Neuronal stem cell (in vitro differentiated cells): Measurements from ENCODE around the gene HOXA6.
A peak's percentile ranks its signal among the peaks of the same experiment; 100 is the strongest.

Experiments used
- DNase-seq: peaks from one replicate; pipeline ENCODE4 v3.0.0-alpha.2; 2013; ENCODE audit warnings: low spot score
- H2AFZ ChIP-seq: one replicate; pipeline ENCODE4 v1.6.1; 2013; ENCODE audit warnings: mild to moderate bottlenecking, low read length, inconsistent platforms
- H2AK5ac ChIP-seq: 2 replicates; pipeline ENCODE4 v1.6.1; 2013; ENCODE audit warnings: low read depth, mild to moderate bottlenecking, inconsistent platforms, low read length, moderate library complexity, mixed read lengths
- H2BK120ac ChIP-seq: 2 replicates; pipeline ENCODE4 v1.6.1; 2013; ENCODE audit warnings: low read depth, mild to moderate bottlenecking, inconsistent platforms, low read length, moderate library complexity, mixed read lengths
- H2BK12ac ChIP-seq: one replicate; pipeline ENCODE4 v1.6.1; 2013; ENCODE audit warnings: low read length, inconsistent platforms
- H2BK15ac ChIP-seq: 2 replicates; pipeline ENCODE4 v1.6.1; 2013; ENCODE audit warnings: mild to moderate bottlenecking, low read length, inconsistent platforms, mixed read lengths
- H2BK5ac ChIP-seq: one replicate; pipeline ENCODE4 v1.6.1; 2013; ENCODE audit warnings: inconsistent platforms, mild to moderate bottlenecking, low read length, moderate library complexity
- H3K14ac ChIP-seq: one replicate; pipeline ENCODE4 v1.6.1; 2013; ENCODE audit warnings: low read length, inconsistent platforms
- H3K18ac ChIP-seq: 2 replicates; pipeline ENCODE4 v1.6.1; 2013; ENCODE audit warnings: low read length, inconsistent platforms
- H3K23ac ChIP-seq: 2 replicates; pipeline ENCODE4 v1.6.1; 2013; ENCODE audit warnings: low read depth, mild to moderate bottlenecking, mixed read lengths, low read length, inconsistent platforms; ENCODE audit not compliant: poor library complexity
- H3K27ac ChIP-seq: replicated peaks from 3 replicates; pipeline ENCODE4 v1.5.1; 2013; ENCODE audit warnings: low read length, inconsistent platforms
- H3K27me3 ChIP-seq, 3 experiments: 2 replicates each; pipeline ENCODE4 v1.6.1; 2013; ENCODE audit warnings: low read length in 3 of 3, mild to moderate bottlenecking in 2 of 3, inconsistent platforms in 1 of 3, low read depth in 1 of 3, mixed read lengths in 1 of 3, moderate library complexity in 1 of 3; ENCODE audit not compliant: control insufficient read depth in 3 of 3, insufficient read depth in 3 of 3
- H3K36me3 ChIP-seq, 2 donors: replicated peaks in 1 of 2; 2 replicates each; pipeline ENCODE4 v1.6.1; 2013; ENCODE audit warnings: low read length in 2 of 2; ENCODE audit not compliant: control insufficient read depth in 2 of 2, insufficient read depth in 2 of 2
- H3K4ac ChIP-seq: 2 replicates; pipeline ENCODE4 v1.6.1; 2013; ENCODE audit warnings: inconsistent platforms, mild to moderate bottlenecking, low read length, moderate library complexity
- H3K4me1 ChIP-seq, 2 donors: 1 replicate in 1 of 2; 2 replicates in 1 of 2; pipeline ENCODE4 v1.6.1; 2013; ENCODE audit warnings: low read length in 2 of 2, low read depth in 1 of 2; ENCODE audit not compliant: control insufficient read depth in 2 of 2, insufficient read depth in 1 of 2
- H3K4me2 ChIP-seq: one replicate; pipeline ENCODE4 v1.6.1; 2013; ENCODE audit warnings: mild to moderate bottlenecking, low read length, inconsistent platforms; ENCODE audit not compliant: insufficient read depth, poor library complexity, severe bottlenecking
- H3K4me3 ChIP-seq, 2 donors: 2 replicates each; pipeline ENCODE4 v1.5.1; 2013; ENCODE audit warnings: low read length in 2 of 2, mild to moderate bottlenecking in 2 of 2, inconsistent platforms in 1 of 2, moderate library complexity in 1 of 2
- H3K79me1 ChIP-seq: one replicate; pipeline ENCODE4 v1.6.1; 2013; ENCODE audit warnings: low read depth, mild to moderate bottlenecking, inconsistent platforms, low read length, moderate library complexity
- H3K9ac ChIP-seq: one replicate; pipeline ENCODE4 v1.6.1; 2013; ENCODE audit warnings: mild to moderate bottlenecking, low read depth, low read length, inconsistent platforms; ENCODE audit not compliant: poor library complexity
- H3K9me3 ChIP-seq, 2 donors: replicated peaks in 1 of 2; 2 replicates each; pipeline versions ENCODE3 to v1.6.1; 2013; ENCODE audit warnings: low read length in 2 of 2, mild to moderate bottlenecking in 2 of 2, inconsistent platforms in 1 of 2, low read depth in 1 of 2, mixed read lengths in 1 of 2, moderate library complexity in 1 of 2; ENCODE audit not compliant: control insufficient read depth in 2 of 2, insufficient read depth in 1 of 2
- H4K8ac ChIP-seq: one replicate; pipeline ENCODE4 v1.6.1; 2013; ENCODE audit warnings: low read depth, mild to moderate bottlenecking, inconsistent platforms, low read length, moderate library complexity
- H4K91ac ChIP-seq: one replicate; pipeline ENCODE4 v1.6.1; 2013; ENCODE audit warnings: low read length, low read depth, mild to moderate bottlenecking, inconsistent platforms; ENCODE audit not compliant: poor library complexity
- WGBS, 2 donors: extraction: QIAGEN DNeasy Blood & Tissue Kit; methylation state at CpG; one replicate each; pipeline ENCODE4 v1.1.7; 2013; ENCODE audit warnings: missing lambda C conversion rate in 2 of 2, mixed read lengths in 1 of 2; ENCODE audit not compliant: insufficient read length in 2 of 2, insufficient replicate concordance in 1 of 2; ENCODE audit errors: extremely low coverage in 2 of 2; 5-methylcytosine and 5-hydroxymethylcytosine counted together

The HOXA6 gene

DNA sequence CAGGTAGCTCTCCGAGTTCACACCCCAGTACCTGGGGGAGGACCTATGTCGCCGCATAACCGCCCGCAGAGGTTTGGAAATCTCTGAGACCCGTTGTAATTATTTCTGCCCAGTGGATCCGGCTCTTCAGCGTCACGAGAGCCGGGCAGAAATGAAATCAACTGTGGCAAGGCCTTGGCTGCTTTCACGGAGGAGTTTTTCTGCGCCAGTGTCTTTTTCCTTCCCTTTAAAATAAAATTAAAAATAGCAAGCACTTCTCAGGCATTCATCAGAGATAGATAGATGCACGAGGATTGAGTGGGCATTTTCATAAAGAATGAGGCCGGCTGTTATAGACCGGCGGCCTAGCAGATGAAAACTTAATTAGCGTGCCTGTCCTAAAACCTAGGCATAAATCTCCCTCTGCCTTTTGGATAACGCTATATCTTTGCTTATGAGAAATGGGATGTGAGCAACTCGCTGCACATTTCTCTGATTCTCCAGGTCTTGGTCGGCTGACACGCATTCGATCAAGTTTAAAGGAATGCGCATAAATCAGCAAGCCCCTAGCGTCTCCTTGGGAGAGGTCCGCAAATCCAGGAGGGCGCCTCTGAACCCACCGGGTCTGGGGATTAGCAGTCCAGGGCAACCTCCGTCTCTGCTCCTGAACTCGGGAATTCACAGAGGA lies 45.9 kb upstream of the HOXA6 start:
- H3K9me3 ChIP-seq = peaks cover 2% of the 10 kb centered on the region in 2 donors
- H2BK120ac ChIP-seq = no peak overlapping the region
- no peak overlapping the region for H2BK15ac ChIP-seq
- H3K36me3 ChIP-seq = no peaks in the 10 kb centered on the region
- H2BK12ac ChIP-seq = no peak overlapping the region
- no peak overlapping the region for H4K8ac ChIP-seq
- no peak overlapping the region for H2BK5ac ChIP-seq
- no peaks in the 10 kb centered on the region for H3K79me1 ChIP-seq
- H3K18ac ChIP-seq = no peak overlapping the region
- H3K27me3 ChIP-seq = peaks cover 56 to 100% (median 84%) of the 10 kb centered on the region in 3 experiments
- WGBS, 2 donors = no CpG with 5 or more reads among the region's 29 CpGs
- no peak overlapping the region for H3K4me2 ChIP-seq
- H3K23ac ChIP-seq = no peak overlapping the region
- H2AK5ac ChIP-seq = no peak overlapping the region
- H3K4me3 ChIP-seq = no peak overlapping the region
- H4K91ac ChIP-seq = no peak overlapping the region
- H3K14ac ChIP-seq = no peak overlapping the region
- no peak overlapping the region for H3K9ac ChIP-seq
- H3K4ac ChIP-seq = no peak overlapping the region
- peak overlapping the region; percentile 61 for H2AFZ ChIP-seq
- no peak for DNase-seq
- H3K4me1 ChIP-seq = no peaks in the 10 kb centered on the region
- no peak overlapping the region for H3K27ac ChIP-seq

DNA sequence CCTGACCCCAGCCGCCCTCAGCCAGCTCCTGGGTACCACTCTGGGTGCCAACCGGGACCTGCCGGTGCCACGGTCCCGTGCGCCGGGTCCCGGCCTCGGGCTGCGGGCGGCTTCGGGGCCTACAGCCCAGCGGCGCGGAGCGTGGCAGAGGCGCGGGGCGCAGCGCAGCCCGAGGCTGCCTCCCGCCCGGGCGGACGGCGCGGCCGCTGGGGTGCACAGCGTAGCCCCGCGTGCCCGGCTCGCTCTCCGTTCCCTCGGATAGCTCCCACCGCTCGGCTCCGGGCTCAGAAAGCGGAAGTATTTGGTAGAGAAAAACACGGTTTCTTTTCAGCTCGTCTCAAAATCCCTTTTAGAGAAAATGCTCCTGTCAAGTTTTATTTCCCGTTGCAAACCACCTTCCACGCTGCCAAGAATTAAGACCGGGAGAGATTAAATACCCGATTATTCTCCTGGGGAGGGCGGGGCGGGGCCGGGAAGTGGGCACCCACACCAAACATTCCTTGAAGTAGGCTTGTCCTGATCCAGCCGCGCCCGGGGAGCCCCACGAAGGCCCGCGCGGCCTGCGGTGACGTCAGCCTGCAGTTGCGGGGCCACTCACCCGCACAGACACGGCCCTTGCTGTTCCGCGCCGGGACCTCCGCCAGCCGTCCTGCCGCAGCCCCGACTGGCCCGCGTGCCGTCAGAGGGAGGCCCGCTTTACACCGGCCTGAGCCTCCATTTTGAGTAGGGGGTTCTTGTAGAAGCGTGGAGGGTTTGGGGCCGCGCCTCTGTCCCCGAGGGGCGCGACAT lies 45.2 kb upstream of the HOXA6 start:
- Histone ChIP-seq H4K91ac (no peak overlapping the region), H3K9me3 (peaks cover 2% of the 10 kb centered on the region in 2 donors), H3K14ac (no peak overlapping the region), H2BK12ac (no peak overlapping the region), H4K8ac (no peak overlapping the region), H2AFZ (peak overlapping the region; percentile 83), H3K4me1 (no peaks in the 10 kb centered on the region), H2BK120ac (no peak overlapping the region), H3K18ac (no peak overlapping the region), H3K27me3 (peaks cover 57 to 100% (median 84%) of the 10 kb centered on the region in 3 experiments), H3K27ac (no peak overlapping the region), H3K4ac (no peak overlapping the region), H2BK5ac (no peak overlapping the region), H3K79me1 (no peaks in the 10 kb centered on the region), H3K23ac (peak overlapping the region; percentile 77), H2BK15ac (no peak overlapping the region), H3K4me3 (no peak overlapping the region), H3K9ac (no peak overlapping the region), H3K36me3 (no peaks in the 10 kb centered on the region), H3K4me2 (no peak overlapping the region), H2AK5ac (no peak overlapping the region)
- no peak for DNase-seq
- WGBS, 2 donors = no CpG with 5 or more reads among the region's 78 CpGs

GRCh38 chr7:27191833-27192545 lies 44.4 kb upstream of the HOXA6 start:
- Histone ChIP-seq H4K91ac (no peak overlapping the region), H3K23ac (peak overlapping the region; percentile 77), H3K9me3 (peaks cover 2% of the 10 kb centered on the region in 2 donors), H3K4me3 (peak overlapping the region in 1 of 2 donors; percentile 37), H3K27ac (no peak overlapping the region), H2BK120ac (no peak overlapping the region), H3K36me3 (no peaks in the 10 kb centered on the region), H2BK5ac (no peak overlapping the region), H3K4ac (no peak overlapping the region), H3K18ac (no peak overlapping the region), H3K27me3 (peaks cover 60 to 100% (median 87%) of the 10 kb centered on the region in 3 experiments), H2BK12ac (no peak overlapping the region), H2AK5ac (no peak overlapping the region), H2BK15ac (no peak overlapping the region), H2AFZ (peak overlapping the region; percentile 83), H3K9ac (no peak overlapping the region), H3K14ac (no peak overlapping the region), H3K4me2 (no peak overlapping the region), H4K8ac (no peak overlapping the region), H3K79me1 (no peaks in the 10 kb centered on the region), H3K4me1 (no peaks in the 10 kb centered on the region)
- no peak for DNase-seq
- no CpG with 5 or more reads among the region's 42 CpGs for WGBS, 2 donors
